GM19455 (cell line): ENCODE results near the gene OSBPL8.
A peak's percentile ranks its signal among the peaks of the same experiment; 100 is the strongest.
"Not testable (repeated sequence)": the region's sequence is repeated elsewhere in the genome, so short reads cannot be mapped to it uniquely, and the experiment has no call there.

Experiments used
- ATAC-seq: cut with Tn5 transposase; IDR thresholded peaks from one replicate; pipeline ENCODE4 v1.9.1; 2021; ENCODE audit not compliant: unreplicated experiment

The OSBPL8 gene

DNA sequence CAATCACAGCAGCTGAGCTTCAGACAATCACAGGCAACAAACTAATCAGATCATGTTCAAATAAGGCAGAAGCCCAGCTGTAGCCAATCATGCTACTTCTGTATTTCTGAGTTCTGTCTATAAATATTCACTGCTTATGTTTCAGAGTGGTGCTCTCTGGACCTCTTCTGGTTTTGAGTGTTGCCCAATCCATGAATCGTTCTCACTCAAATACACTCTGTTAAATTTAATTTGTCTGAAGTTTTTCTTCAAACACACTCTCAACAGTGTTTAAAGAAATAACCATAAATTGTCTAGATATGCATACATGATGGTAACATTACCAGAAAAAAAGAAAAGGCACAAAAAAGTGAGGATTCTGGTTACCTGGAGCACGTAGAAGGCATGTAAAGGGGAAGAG is 133.4 kb downstream of the OSBPL8 start:
- ATAC-seq: no peak

DNA sequence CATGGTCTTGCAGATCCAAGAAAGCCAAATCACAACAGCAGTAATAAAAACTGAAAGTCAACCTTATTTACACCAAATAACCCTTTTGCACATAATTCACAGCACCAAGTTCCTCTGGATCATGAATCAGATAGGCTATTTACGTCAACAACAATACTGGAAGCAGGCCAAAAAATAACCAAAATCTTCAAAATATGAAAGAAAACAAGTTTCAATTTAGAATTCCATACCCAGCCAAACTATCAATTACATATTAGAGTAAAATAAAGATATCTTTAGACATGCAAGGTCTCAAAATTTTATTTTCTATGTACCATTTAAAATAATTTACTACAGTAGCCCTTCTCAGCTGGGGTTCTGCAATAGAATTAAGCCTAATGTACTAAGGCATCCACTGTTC is 134.6 kb downstream of the OSBPL8 start:
- ATAC-seq: no peak

DNA sequence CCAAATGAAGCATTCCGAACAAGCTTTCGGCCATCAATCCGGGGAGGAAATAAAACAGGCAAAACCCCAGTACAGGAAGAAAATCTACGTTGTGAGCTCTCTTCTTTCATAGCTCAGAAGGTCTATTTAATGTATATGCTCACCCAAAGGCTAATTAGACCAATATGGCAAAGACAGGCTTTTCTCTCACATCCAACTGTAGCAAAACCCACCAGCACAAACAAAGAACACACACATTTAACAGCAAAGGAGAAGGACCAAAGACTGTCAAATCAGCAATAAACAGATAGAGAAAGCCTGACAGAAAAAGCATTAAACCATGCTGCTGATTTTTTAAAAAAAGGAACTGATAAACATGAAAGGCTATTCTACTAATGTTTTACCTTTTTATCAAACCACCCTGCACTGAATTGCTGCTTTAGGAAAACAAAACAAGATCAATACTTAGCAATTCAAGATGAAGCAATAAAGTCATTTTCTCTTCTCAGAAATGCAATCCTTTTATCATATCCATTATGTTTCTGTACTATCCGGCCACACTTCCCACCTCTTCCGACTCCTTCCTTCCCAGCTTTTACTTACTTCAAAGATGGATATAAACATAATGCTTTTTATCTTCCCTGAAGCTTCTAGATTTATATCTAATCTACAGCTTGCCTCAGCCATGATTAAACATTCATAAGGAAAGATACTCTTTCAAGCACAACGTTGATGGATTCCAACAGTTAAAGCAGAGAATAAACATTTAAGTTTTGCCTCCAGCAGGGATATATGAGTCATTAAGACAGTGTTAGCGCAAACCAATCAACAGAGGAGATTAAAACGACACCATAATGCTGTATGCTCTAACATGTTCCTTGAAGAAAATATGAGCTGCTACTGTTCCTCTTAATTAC is 136.8 kb downstream of the OSBPL8 start:
- ATAC-seq: no peak

DNA sequence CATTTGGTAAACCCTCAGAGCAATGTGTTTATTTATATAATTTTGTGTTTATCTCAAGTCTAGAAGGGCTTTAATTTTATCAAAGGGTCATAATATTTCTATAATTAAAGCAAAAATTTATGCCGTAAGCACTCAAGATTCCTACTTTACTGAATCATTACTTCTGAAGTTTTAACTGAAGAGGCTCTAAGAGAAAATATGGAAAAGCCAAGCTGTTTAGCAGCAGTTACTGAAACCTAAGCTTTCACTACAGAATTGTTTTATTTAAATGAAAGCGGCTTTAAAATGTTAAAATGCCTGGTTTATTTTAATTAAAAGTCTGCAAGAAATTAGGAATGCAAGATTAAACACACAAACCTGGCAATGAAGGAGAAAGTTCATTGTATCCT is 137.4 kb downstream of the OSBPL8 start:
- ATAC-seq: no peak

DNA sequence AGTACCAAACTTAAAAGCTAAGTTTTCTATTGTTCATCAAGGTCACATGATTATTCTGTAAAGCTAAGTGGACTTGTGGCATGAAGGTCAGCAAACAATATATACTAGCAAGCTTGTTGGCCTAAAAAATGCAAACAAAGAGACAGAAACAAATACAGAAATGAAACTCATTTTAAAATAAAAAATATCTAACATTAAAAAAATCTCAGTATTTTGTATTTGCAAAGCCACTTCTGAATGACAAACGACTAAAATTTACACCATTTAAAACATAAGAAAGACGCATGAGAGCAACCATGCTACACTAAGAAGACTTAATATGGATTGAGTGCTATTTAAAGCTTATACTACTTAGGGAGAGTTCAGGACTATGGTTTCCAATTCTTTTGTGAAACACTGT is 138.5 kb downstream of the OSBPL8 start:
- ATAC-seq: no peak

DNA sequence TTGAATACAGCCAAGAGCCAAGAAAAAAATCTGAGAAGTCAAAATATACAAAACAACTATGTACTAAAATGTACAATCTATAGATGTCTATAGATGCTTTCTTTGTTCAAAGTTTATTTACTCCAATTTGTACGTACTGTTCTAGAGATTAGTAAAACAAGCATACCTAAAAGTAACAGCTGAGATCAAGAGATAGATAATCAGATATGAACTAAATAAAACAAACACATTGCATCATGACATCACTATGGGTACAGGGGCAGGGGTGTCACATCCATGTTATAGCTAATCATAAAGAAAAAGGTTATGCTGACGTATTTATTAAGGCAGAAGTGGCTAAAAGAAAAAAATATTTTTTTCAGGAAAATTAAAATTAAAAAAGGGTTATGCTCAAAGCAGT is 139.3 kb downstream of the OSBPL8 start:
- ATAC-seq: no peak

DNA sequence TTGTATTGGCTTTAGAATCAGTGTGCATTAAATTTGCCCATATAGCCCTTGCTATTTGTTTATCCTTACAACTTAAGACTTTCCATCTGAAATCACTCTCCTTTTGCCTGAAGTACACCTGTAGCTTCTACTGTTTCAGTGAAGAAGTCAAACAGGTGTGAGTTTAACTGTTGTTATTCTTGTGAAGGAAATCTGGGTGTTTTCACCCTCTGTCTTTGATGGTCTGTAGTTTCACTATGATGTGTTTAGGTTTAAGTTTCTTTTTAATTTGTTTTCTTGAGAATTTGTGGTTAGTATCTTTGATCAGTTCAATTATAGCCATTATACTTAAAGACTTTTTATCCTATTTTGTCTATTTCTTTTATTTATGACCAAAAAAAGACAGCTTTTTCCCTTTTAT is 142.5 kb downstream of the OSBPL8 start:
- peak; percentile 79 for ATAC-seq

DNA sequence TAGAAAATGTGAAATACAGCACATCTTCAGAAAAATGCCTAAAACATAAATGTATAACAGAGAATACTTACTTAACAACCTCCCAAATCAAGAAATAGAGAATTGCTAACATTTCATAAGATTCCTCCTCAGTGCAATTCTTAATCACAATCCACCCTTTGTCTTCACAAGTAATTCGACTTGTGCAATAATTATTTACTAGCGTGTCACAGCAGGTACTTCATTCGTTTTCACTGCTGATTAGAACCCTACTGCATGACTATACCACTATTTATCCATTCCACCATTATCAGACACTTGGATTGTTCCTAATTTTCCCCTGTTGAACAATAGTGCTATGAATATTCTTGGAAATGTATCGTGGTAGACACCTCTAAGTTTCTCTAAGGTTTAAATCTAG is 146.4 kb downstream of the OSBPL8 start:
- no peak for ATAC-seq

DNA sequence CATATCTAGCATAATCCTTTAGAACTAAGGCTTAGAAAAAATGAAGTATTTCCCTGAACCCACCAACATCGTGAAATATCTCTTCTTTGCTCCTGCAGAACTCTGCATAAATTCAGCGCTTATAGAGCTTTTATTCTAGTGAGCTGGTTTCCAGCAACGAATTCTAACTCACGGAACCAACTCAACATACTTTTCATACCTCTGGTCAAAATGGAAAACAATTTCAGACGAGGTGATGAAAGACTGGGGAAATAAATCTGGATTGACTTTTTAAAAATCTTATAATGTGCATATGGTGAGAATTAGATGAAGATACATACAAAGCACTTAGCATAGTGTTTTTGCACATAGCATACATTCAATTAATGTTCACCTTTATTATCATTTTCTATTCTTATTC is 148.8 kb downstream of the OSBPL8 start:
- ATAC-seq: no peak

DNA sequence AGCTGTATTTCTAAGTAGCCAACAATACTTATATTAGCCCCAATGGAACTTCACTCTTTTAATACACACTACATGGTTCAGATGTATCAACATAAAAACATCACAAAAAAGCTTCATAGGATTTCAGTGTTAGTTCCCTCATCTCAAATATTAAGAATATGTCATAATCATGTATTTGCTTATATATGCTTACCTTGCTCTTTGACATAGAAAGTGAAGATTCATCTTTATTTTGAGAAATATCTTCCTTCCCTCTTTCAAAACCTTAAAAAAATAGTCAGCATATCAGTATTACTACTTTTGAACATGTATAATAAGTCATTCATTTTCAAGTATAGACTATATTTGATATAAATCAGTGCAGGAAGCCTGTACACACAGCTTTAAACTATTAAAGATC is 149.2 kb downstream of the OSBPL8 start:
- no peak for ATAC-seq

DNA sequence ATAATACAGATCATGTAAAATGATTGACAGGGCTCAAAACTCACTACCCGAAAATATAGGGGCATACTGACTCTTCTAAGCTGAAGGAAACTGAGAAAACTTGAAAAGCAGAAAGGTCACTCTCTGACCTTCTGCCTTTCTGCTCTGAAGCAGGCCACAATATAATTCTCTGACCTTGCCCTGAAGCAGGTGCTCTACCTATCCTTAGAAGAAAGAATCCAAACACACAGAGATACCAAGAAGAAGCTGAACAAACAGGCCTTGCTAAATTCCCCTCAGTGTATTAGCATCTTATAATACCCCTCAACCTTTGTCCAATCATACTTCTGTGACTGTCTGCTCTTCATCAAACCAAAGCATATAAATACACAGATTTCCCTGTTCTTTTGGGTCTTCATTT is 150.5 kb downstream of the OSBPL8 start:
- no peak for ATAC-seq

DNA sequence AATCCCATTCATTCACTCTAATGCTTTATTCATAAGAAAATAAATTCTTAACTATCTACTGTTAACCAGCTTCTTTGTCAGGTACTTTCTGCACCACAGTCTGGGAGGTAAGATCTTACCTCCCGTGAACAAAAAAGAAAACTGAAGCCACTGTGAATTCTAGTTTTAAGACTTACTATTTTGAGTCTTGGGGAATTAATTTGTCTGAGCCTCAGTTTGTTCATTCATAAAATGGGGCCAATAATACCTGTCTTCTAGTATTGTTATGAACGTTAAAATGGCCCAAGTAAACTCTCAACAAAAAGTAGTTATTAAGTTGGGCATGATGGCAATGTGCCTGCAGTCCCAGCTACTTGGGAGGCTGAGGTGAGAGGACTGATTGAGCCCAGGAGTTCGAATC is 151.9 kb downstream of the OSBPL8 start:
- no peak for ATAC-seq

DNA sequence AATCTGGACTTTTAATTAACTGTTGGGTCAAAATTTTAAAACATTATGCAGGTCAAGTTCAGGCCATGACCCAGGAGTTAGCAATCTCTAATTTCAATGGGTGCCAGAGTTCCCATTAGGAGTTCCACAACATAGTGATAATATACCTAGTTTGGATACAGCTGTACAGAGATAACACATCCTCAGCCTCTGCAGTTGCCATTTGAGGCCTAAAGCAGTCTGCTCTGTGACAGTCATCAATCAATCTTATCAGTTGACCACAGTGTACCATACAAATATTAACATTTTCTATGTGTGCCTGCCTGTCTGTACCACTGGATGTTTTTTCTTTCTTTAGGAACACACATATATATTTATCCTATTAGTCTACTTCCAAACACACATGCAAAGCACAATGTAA is 157.3 kb downstream of the OSBPL8 start:
- ATAC-seq: no peak

DNA sequence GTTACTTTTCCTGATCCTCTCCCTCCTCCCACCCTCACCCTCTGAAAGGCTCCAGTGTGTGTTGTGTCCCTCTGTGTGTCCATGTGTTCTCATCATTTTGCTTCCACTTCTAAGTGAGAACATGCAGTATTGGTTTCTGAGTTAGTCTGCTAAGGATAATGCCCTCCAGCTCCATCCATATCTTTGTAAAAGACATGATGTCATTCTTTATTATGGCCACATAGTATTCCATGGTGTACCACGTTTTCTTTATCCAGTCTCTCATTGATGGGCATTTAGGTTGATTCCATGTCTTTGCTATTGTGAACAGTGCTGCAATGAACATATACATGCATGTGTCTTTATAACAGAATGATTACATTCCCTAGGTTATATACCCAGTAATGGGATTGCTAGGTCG is 159.4 kb downstream of the OSBPL8 start:
- no peak for ATAC-seq

DNA sequence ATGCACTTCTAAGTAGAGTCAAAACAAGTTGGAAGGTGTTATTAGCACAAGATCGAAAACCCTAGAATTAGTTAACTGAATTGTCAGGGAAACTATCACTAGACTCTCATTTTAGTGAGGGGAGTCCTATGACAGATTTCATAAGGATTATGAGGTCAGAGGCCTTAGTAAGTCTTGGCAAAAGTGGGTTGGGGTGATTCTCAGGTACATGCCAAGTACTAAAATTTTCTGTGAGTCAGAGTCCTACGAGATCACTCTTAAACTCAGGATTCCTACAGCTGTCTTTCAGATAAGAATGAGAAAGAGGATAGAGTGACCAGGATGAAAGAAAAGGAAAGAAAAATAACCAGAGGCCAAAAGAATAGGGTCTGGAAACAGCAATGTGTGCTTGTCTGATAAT is 160.5 kb downstream of the OSBPL8 start:
- ATAC-seq: no peak

DNA sequence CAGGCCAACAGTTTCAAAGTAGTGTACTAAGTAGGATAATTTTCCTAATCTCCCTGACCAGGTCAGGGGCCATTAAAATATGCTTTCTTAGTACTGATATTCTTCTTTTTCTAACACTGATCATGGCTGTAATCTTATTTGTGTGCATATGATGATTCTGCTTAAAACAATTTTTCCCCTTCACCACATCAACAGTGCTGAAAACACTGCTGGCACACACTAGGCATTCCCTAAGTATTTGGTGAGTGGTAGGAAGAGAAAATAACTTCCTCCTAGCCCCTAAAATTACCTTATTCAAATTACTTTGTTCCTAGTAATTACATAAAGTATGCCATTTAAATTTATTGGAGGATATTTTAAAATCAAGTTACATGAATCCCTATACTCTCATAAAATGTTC is 161.5 kb downstream of the OSBPL8 start:
- no peak for ATAC-seq

DNA sequence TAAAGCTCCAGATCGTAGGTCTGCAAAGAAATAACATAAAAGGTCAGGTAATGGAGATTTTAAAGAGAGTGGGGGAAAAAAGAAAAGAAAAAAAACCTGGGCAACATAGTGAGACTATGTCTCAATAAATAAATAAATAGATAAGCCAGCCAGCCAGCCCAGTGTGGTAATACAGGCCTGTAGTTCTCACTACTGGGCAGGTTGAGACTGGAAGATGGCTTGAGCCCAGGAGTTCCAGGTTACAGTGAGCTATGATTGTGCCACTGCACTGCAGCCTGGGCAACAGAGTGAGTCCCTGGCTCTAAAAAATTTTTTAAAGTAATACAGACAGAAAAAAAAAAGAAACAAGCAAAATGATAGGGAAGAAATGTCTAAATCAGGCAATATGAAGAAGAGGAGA is 168.1 kb downstream of the OSBPL8 start:
- ATAC-seq: no peak

DNA sequence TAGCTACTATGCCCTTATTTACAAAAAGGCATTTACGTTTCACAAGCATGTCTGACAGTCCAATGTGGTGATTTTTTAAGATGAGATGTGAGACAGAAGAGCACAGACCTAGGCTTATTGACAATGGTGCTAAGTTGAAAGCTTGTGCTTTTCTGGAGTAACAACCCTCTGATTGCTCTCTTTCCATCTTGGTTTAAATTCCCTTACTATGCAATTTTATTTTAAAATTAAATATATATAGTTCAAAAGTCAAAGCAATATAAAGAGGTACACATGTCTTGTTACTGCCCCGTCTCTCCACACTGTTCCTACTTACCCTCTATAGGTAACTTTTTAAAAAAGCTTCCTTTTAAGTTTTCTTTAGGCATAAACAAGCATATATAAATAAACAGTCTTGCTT is 172.0 kb downstream of the OSBPL8 start:
- no peak for ATAC-seq

DNA sequence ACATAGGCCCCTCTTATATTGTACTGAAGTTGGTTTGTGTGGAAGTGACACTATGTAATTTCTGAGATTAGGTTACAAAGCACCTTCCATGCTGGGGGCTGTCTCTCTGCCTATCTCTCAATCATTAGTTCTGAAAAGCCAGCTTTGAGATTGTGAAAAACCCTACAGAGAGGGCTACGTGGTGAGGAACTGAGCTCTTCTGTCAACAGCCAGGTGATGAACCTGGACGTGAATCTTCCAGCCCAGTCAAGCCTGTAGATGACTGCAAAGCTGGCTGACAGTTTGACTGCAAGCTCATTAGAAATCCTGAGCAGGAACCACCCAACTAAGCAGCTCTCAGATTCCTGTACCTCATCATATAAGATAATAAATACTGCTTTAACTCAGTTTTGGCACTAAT is 175.0 kb downstream of the OSBPL8 start:
- no peak for ATAC-seq

DNA sequence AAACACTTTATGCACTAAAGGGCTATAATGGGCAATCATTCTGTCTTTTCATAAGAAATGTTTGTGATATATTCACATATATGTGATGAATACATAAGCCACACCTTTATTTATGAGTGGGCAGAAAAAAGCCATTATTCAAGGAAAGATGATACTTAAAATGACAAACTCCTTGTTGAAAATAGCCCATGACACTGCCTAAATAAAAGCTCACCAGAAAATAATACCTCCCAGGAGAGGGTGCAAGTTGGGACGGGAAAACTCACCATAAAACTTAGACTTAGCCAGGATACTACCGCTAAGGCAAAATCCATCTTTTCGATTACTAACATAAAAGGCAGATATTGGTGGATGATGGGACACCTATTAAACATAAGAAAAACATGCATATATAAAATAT is 175.6 kb downstream of the OSBPL8 start:
- ATAC-seq: no peak

DNA sequence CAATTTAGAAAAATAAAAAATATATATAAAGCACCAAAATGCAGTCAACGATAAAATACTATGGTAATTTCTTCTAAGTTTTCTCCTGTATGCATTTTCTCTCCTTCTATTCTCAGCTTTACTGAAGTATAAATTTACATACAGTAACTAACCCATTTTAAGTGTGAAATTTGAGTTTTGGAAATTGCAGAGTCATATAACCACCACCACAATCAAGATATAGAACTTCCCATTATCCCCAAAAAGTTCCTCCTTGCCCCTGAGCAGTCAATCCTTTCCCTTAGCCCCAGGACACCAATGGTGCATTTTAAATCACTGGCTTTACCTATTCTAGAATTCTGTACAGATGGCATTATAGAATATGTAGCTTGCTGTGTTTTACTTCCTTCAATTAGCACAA is 180.3 kb downstream of the OSBPL8 start:
- no peak for ATAC-seq

DNA sequence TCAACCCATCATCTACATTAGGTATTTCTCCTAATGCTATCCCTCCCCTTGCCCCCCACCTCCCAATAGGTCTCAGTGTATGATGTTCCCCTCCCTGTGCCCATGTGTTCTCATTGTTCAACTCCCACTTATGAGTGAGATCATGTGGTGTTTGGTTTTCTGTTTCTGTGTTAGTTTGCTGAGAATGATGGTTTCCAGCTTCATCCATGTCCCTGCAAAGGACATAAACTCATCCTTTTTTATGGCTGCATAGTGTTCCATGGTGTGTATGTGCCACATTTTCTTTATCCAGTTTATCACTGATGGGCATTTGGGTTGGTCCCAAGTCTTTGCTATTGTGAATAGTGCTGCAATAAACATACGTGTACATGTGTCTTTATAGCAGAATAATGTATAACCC is 182.7 kb downstream of the OSBPL8 start:
- ATAC-seq: not testable (repeated sequence)

DNA sequence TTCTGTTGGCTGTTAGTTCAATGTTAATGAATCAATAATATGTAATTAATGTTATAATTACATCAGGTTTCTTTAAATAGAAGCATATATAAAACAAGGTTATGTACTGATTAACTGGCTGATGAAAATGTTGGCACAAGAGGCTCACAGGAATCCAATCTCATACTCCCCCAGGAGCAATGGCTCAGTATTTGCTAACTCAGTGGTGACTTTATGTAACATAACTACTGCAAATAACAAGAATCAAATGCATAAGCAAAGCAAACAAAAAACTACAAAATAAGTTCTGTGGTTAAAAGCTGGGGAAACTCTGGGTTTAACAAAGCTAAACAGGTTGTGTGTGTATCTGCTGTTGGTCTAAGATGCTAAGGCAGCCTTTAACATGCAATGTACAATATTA is 183.6 kb downstream of the OSBPL8 start:
- no peak for ATAC-seq
